Measurements from ENCODE around the gene HOXD9.

Gene HOXD9

DNA sequence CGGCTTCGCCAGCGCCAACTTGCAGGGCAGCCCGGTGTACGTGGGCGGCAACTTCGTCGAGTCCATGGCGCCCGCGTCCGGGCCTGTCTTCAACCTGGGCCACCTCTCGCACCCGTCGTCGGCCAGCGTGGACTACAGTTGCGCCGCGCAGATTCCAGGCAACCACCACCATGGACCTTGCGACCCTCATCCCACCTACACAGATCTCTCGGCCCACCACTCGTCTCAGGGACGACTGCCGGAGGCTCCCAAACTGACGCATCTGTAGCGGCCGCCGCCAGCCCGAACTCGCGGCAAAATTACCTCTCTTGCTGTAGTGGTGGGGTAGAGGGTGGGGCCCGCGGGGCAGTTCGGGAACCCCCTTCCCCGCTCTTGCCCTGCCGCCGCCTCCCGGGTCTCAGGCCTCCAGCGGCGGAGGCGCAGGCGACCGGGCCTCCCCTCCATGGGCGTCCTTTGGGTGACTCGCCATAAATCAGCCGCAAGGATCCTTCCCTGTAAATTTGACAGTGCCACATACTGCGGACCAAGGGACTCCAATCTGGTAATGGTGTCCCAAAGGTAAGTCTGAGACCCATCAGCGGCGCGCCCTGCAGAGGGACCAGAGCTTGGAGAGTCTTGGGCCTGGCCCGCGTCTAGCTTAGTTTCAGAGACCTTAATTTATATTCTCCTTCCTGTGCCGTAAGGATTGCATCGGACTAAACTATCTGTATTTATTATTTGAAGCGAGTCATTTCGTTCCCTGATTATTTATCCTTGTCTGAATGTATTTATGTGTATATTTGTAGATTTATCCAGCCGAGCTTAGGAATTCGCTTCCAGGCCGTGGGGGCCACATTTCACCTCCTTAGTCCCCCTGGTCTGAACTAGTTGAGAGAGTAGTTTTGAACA lies 49.7 kb downstream of the HOXD9 start:
- no peak for DNase-seq

DNA sequence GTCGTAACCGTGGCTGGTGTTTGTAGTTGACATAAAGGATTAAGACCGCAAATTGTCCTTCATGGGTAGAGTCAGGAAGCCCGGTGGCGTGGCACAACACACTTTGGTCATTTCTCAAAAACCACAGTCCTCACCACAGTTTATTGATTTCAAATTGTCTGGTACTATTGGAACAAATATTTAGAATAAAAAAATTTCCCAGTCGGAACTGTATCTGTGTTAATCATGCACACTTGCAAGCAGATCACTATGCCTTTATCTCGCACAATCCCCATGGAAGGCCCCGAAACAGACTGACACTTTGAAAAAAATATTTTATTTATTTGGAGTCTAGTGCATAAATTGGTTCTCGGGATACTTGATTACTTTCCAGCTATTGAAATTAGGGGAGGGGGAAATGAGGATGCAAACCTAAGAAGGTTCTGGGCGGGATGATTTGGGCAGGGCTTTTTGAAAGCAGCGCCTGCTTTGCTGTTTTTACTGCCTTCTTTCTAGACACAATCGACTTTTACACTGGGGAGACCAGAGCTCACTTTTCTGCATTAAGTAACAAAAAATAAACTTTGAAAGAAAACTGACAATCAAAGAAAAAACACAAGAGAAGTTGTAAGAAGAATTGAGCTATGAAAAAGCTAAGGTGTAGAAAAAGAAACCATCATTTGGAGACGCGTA lies 50.5 kb downstream of the HOXD9 start:
- DNase-seq = no peak

DNA sequence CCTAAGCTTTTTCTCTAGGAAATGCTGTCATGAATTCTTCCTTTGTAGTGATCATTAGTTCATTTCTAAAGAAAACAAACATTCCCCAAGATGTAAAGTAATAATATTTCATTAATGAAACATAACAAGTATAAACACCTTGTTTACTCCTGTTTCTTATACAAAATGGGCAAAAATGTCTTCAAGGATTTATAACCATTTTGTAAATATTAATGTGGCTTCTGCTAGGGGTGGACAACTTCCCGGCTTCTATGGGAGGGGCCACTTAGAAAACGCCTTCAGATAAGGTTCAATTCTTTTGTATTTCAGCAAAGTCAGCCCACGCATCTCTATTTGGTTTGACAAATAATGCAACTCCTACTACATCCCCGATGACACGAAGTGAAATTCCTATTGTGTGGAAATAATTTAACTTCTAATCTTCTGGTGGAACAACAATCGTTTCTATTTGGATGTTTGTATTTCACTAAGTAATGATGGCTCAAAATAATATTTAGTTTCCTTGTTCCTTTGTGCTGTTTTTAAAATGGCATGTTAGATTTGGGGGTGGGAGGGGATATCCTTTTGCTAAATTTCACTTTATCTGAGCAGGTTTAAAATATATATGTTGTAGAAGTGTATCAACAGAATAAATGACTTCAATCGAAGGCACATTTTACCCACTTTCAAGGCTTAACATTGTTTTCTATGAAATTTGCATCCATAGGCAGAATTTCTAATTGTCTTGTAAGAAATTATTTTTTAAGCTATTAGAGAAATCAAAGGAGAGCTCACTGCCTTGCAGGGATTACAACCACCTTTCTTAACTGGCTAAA lies 51.3 kb downstream of the HOXD9 start:
- no peak for DNase-seq

DNA sequence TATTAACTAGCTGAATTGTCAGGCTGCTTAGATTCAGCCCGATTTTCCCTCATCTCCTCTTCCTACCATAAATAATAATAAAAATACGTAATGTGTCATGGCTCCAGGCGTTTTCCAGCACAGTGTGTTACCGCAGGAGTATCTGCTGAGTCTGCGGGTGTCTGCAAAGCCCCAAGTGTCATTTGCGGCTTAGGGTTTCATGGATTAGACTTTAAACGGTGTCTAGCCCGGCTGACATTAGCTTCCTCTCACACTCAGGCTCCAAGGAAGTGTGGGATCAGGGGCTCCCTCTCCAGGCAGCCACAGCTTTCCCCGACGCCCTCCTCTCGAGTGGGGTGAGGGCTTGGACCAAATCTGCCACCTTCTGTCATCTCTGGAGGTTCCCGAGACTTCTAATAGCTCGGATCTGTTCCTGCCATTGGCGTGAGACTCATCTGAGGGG lies 51.9 kb downstream of the HOXD9 start:
- DNase-seq = no peak
